NK-92 (cell line): ENCODE results near the gene AFF2.

Experiments
- DNase-seq: peaks from one replicate; lab custom pipeline; 2025; ENCODE audit not compliant: unreplicated experiment; lab: John Stamatoyannopoulos, UW

AFF2 gene

GRCh38 chrX:148995661-148996060 is 495.2 kb downstream of the AFF2 start:
- DNase-seq: no peak

GRCh38 chrX:149002320-149002719 is 501.9 kb downstream of the AFF2 start:
- no peak for DNase-seq

DNA sequence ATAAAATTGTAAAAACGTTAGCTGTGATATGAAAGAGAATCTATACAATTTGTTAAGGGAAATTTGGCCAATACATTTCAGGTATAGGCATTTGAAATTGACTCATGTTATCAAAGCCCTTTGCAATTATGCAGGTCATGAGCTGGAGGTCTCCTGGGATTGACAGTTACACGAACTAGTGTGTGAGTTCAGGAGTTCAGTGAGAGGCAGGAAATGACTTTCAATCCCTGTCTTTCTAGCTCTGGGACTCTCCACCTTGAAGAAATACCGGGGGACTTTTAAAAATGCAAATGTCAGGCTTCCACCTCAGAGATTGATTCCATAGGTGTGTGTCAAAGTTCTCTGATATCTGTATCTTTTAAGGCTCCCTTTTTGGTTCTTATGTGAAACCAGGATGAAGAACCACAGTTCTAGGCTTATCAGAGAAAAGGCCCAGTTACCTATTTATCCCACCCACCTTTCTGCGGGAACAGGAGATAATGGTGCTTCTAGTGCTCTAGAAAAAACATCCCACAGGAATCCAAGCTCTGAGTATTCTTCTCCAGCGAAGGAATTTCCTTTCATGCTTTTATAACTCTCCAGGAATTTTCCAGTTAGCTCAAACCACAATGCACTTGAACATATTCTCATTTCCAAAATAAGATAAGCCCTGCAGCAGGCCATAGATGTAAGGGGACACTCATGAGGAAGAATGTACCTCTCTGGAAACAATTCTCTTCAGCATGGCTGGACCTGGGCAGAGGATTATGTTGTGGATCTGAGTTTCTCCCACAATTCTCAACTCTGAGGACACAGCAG is 503.6 kb downstream of the AFF2 start:
- no peak for DNase-seq

DNA sequence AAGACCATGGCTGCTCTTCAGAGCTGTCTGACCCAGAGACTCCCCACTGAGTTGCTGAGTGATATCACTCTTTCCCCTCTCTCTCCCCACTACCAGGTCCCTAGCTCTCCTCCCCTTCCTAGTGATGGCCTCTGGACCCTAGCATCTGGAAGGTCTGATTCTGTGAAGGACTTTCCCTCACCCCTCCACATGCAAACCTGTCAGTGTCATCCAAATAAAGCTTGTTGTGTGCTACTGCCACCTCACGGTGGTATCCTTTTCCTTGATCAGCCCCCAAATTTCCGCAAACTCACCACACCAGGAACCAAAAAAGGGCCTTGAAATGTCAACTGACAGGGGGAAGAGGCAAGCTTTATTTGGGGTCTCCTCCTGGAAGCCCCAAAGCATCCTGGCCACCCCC is 504.5 kb downstream of the AFF2 start:
- DNase-seq: no peak

- DNase-seq: no peak
These were observed 505.8 kb downstream of the AFF2 start for GRCh38 chrX:149006235-149006634.

DNA sequence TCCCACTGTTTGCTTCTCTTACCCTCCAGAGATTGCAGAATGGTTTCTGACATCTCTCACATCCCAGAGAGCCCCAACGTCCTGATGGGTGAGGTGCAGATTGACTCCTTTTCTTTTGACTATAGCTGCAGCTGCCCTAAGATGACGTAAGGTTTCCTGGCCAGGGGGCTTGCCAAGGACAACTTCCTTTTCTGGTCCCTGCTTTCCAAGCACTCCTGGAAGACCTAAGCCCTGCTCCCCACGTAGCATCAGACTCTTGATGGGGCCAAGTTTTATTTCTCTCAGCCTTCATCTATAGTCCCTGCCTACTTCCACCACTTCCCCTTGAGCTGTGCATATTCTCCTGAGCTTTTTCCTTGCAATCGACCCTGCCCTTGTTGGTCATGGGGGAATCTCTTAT is 507.0 kb downstream of the AFF2 start:
- DNase-seq: no peak

GRCh38 chrX:149010013-149010852 is 509.8 kb downstream of the AFF2 start:
- no peak for DNase-seq

- no peak for DNase-seq
These were observed 510.4 kb downstream of the AFF2 start for GRCh38 chrX:149010853-149011224.

DNA sequence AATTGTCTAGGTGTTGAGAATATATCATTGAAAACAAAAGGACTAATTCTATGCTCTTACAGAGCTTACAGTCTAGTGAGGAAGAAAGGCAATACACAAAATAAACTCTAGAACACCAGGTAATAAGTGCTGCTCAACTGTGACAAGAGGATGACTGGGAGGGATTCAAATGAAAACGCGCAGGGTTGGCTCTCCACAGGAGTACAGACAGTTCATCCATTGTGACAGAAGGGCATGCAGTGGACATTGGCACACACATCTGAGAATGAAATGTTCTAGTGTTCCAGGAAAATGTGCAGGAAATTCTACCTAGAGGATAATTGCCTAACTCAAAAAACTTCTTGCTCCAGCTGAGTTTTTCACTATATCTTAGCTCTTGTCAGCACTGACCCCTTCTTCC is 512.7 kb downstream of the AFF2 start:
- DNase-seq: no peak

DNA sequence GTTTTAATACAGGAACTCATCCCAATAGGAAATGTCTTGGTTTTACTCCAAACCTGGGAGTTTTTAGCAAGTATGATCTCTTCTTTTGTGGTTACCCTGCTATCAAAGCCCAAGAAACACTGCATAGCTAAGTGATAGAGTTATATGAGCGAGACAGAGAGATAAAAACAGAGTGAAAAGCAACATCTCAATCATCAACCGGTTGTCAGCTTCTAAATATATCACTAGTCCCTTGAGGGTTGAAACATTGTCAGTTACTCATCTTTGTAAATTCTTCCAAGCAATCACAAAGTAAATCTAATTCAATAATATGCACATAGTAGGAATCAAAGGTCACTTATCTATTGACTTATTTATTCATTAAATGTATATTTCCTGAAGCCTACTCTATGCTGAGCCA is 520.7 kb downstream of the AFF2 start:
- no peak for DNase-seq

DNA sequence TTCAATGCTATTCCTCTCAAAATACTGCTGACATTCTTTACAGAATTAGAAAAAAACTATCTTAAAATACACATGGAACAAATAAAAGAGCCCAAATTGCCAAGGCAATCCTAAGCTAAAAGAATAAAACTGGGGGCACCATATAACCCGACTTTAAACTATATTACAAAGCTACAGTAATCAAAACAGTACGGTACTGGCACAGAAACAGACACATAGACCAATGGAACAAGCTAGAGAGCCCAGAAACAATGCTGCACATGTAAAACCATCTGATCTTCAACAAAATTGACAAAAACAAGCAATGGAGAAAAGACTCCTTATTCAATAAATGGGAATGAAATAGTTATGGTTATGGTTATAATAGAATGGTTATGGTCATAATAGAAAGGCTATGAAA is 522.1 kb downstream of the AFF2 start:
- no peak for DNase-seq

DNA sequence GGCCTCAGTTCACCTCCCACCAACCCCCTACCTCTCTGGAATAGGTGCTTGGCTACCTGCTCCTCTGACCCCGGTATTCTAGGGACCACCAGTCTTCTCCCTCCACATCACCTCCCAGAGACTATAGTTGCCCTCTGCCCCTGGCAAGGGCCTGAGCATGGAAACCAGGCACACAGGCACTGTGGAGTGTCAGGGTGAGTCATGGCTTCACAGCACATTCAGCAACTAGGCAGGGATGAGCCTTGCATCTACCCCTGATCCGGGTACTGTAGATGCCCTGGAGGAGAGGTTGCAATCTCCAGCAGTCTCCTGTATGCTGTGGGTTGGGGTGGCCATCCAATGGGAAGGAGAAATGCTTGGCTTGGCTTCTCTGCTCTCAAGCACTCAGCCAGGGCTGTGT is 532.0 kb downstream of the AFF2 start:
- DNase-seq: no peak

DNA sequence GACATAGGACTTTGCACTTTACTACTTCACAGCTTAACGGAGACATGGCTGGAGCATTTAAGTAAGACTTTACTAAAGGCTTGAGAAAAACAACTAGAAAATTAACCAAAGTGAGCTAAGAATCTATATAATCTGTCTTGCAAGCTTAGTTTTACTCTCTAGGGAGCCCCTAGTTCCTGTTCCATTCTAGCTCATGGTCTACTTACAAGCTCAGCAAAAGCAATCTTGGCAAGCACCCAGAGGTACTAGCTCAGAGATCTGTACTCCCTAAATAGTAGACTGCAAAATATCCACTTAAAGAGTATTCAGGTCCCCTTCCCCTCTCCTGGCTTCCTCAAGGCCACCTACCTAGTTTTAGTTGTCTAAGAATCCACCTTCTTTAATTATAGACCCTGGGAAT is 535.7 kb downstream of the AFF2 start:
- DNase-seq: no peak

GRCh38 chrX:149037281-149037870 is 537.0 kb downstream of the AFF2 start:
- no peak for DNase-seq

DNA sequence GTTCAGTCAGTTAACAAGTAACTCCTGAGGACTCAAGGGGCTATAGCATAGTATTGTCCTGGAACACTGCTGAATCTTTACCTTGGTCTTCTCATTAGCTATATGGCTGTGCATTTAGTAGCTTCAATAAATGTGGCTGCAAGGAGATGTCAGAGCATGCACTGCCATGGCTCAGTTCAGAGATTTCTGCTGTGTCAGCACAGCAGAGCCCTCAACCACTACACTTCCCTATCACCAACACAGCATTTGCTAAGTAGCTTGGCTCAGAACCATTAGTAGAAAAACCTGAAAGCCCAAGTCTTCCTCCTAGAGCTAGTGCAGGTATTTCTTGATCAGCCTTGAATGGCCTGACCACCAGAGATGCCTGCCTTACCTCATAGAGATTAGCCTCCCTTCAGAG is 538.6 kb downstream of the AFF2 start:
- no peak for DNase-seq

DNA sequence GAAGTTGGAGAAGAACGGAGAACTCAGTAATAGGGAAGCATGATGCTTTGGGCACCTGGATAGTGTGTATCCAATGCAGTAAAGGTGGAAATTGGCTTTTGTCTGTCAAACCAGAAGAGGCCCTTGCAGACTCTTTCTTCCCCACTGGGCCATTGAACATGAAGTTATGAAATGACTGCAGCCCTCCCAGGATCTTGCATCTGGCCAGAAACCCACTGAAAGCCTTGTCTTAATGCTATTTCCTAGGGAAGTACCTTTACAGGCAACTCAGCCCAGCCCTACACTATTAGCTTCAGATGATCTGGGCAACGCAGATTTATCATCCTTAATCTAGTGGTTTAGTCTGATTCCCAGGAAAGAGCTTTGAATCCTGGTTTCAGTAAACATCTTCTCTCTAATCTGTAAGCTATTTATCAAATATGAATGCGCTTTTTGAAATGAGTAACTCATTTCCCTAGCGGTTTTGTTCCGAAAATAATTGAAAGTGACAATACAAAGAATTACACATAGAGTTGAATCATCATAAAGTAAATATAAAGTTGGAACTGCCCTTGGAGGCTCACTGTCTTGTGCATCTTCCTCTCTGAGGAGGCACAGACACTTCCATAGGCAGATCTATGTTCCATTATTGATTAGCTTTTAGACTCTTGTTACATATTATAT is 540.6 kb downstream of the AFF2 start:
- no peak for DNase-seq

DNA sequence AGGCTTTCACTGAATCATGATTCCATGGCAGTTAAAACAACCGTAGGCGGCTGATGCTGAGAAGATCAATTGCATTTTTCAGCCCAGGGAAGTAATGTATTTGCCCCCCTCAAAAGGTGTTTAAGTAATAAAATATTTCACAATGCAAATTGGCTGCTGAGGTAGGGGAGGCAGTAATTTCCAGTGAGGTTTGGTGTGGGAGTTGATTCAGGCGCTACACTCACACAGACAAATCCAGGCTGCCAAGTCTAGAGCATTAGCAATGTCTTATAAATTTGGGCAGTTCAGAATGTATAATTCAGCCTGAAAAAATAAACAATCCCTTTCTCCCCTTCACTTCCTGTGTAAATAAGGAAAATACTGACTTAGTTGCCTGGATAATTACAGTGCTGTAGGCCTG is 543.0 kb downstream of the AFF2 start:
- no peak for DNase-seq

DNA sequence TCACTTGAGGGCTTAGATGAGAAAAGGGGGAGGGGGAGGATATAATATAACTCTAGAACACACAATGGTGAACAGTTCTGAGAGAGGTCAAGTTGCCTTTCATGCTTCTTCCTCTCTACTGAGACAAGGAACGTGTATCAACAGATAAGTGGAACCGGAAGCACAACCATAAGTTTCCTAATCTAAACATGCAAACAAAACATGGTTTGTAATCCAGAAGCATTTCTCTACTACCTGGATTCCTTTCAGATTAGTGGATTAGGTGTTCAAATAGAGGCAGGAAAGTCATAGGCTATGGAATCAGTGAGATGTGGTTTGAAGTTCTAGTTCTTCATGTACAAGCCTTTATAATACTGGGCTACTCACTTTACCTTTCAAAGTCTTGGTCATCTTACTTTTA is 544.1 kb downstream of the AFF2 start:
- no peak for DNase-seq

DNA sequence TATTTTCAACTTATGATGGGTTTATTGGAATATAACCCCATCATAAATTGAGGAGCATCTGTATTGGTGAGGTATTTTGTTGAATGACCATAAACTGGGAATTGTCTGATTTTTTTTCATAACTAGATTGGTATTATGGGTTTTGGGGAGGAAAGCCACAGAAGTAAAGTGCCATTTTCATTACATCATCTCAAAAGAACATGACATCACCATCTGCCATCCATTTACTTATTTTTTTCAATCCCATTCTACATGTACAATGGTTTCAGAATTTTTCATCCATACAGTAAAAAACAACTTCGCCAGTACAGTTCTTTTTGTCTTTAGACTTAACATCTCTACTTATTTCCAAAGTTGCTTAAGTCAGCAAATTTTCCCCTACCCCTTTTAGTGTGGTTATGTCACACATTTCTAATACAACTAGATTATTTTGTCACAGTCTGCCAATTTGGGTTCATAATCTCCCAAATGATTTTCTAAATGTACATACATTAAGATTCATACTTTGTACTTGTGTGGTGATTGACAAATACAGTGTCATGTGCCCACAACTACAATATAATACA is 545.3 kb downstream of the AFF2 start:
- no peak for DNase-seq
